ENCODE data around the gene EYS.
A peak's percentile ranks its signal among the peaks of the same experiment; 100 is the strongest.

Gene EYS

DNA sequence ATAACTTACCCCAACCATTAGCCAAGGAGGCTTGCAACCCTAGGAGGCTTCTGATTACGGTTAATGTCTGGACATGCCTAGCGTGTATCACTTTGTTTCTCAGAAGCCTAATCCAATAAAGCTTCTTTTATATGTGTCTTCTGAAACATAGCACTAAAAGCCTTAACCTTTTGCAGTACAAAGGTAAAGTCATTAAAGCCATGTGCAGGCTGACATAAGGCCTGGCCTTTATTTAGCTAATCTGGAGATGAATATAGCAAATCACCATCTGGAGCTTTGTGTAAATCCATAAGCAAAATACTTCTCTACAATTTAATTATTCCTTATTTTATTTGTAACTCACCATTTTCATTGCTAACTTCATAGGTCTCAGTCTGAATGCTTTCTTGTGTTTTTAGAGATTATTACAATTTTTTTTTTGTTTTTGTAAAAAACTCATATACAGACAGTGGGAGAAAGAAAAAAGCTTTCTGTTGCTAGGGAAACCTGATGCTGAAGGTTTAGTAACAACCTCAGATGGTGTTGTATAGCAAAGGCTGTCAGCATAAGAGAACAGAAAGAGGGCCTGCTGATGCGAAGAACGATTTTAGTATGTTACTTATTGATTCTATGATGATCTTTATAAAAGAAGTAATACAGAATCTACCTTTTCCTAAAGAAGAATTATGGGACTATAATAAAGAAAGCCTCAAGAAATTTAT lies at the start of gene EYS:
Gene EYS (minus strand): TSS at position 101 of the 701 bp plus-strand sequence. CDS start 211,816 bp downstream, outside the sequence.
- DNase-seq (ENCODE audit: low read depth in 2 of 2): no peak

DNA sequence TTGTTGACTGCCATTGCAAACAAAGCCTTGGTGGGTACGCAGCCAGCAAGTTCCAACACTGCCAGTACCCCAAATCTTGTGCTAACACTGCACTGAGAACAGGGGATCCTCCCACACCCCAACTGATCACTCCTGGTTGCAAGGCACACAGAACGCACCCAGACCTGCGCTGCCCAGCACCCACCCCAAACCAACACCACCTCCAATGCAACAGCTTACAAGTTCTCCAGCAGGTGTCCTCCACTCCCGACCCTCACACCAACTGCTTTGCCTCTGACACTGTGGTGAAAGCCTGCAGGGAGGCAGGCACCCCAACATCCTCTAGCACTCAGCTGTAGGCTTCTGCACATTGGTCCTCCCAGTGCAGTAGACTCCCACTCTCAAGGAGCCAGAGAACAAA lies 39.3 kb upstream of the EYS start:
- no peak for DNase-seq (ENCODE audit: low read depth in 2 of 2)

DNA sequence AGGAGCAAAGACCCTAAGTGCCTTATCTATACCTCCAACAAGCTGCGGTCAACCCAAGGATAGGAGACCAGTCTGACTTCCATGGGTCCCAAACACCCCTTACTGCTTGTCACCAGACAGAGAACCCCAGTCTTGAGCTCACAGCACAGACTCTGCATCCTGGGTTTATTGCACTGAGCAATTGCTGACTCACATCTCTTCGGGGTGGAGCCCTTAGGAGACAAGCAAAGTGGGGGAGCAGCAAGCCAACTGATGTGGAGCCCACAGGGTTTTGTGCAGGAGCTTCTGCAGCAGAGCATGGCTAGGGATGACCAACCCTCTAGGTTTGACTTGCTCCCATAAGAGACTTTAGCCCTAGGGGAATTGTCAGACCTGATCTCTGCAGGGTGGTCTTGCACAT lies 38.6 kb upstream of the EYS start:
- no peak for DNase-seq (ENCODE audit: low read depth in 2 of 2)

DNA sequence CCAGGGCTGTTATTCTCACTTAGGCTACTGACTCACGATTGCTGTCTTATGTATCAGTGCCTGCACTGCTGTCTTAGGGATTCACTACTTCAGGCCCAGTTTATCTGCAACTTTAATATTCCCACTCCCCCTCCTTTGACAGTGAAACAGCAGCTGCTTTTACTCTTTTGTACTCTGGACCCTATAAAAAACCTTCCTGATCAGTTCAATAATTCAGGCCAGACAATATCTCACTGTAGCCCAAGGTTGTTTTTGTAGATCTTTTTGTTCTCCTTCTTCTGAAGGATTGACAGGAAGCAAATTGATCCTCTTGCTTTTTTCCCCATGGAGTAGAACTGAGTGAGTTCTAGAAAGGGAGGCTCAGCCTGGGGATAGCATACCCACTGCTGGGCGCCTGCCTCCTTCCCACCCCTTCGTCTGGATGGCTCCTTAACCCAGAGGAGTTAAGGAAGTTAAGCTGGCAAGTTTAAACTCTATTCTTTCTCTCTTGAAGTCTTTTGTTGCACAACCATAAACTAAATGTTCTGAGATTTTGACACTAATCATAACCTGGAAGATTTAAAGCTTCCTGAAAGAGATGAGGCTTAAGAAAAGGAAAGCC lies 22.0 kb upstream of the EYS start:
- DNase-seq (ENCODE audit: low read depth in 2 of 2): no peak

DNA sequence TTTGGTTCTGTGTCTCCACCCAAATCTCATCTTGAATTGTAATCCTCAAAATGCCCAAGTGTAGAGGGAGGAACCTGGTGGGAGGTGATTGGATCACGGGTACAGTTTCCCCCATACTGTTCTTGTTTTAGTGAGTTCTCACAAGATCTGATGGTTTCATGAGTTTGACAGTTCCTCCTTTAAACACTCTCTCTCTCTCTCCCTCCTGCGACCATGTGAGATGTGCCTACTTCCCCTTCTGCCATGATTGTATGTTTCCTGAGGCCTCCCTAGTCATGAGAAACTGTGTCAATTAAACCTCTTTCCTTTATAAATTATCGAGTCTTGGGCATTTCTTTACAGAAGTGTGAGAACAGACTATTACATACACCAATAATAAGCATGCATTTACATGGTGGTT lies 12.1 kb upstream of the EYS start:
- no peak for DNase-seq (ENCODE audit: low read depth in 2 of 2)

DNA sequence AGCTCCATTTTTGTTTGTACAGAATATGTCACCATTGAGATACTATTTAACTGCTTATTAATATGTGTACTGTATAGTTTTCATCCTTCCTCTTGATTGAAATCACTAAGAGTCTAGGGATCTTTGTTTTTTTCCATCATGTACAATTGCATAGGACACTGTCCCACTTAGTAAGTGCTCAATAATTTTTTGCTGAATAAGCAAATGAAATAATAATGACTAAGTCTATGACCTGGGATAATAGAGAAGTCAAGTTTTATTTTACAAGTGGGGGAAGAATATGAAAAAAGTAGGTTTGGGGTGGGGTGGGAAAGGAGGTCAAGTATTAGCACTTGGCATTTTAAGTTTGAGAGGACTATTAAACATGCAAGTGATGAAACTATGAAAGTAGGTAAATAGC lies 4.5 kb upstream of the EYS start:
- DNase-seq (ENCODE audit: low read depth in 2 of 2): no peak

DNA sequence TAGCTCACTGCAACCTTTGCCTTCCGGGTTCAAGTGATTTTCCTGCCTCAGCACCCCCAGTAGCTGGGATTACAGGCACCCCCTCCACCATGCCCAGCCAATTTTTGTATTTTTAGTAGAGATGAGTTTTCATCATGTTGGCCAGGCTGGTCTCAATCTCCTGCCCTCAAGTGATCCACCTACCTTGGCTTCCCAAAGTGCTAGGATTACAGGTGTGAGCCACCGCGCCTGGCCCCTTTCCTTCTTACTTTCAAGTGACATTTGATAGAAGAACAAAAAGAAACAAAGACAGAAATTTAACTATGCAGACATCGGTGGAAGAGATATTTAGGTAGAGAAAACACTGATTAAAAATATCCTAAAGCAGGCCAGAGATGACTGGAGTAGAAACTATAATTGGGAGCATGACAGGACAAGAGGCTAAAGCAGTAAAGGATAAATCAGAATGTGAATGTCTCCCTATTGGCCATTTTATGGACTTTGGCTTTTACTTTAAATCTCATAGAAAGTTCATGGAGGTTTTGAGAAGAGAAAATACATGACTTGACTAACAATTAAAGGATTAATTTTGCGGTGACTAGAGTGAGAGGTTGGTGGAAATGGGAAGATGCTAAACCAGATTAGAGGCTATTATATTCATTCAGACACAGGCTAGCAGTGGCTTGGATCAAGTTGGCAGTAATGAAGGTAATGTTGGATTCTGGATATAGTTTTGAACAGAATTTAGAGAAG lies 2.2 kb upstream of the EYS start:
- no peak for DNase-seq (ENCODE audit: low read depth in 2 of 2)

DNA sequence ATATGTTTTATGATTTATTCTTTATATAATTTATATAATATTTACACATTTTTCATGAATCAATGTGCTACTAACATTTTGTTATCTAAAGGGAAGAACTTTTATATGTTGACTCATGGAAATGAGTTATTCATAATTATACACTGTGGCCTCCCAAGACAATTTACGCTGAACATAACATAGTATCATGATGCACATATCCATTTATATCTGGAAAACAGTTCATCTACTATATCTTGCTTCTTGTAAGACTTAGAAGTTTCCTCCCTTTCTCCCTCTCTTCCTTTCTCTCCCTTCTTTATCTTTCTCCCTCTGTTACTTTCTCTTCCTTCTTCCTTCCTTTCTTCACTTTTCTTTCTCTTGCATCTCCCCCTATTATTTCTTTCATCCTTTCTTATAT lies 1.1 kb upstream of the EYS start:
- DNase-seq (ENCODE audit: low read depth in 2 of 2): no peak

DNA sequence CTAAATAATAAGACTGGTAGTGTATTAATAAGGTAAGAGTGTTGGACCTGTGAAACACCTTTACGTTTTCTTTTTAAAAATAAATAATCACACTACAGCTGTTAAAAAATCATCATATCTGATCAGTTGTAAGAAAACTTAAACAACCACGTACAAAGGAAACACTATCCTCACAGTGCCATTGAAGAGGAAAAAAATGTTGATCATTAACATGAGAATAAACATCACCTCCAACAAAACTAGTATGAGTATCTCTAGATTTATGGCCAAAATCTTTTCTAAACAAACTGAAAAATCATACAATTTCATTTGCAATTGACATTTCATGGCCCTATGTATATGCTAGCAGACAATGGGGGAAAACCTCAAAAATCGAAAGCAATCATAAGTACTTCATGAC lies 590 bp downstream of the EYS start:
- DNase-seq (ENCODE audit: low read depth in 2 of 2): no peak

DNA sequence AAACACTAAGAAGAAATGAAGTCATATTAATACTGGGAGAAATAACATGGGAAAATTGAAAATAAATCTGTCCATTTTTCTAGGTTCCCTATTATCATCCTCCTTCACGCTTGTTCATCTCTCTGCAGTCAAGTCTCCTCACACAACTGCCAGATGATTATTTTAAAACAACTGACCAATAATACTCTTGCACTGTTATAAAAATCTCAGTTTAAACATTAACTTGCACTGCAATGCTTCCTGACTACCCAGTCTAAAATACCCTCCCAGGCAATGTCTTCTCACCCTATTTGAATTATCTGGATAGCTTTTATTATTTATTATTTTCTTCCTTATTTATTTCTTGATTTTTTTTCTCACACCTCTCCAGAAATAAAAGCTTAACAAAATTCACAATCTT lies 5.7 kb downstream of the EYS start:
- no peak for DNase-seq (ENCODE audit: low read depth in 2 of 2)

DNA sequence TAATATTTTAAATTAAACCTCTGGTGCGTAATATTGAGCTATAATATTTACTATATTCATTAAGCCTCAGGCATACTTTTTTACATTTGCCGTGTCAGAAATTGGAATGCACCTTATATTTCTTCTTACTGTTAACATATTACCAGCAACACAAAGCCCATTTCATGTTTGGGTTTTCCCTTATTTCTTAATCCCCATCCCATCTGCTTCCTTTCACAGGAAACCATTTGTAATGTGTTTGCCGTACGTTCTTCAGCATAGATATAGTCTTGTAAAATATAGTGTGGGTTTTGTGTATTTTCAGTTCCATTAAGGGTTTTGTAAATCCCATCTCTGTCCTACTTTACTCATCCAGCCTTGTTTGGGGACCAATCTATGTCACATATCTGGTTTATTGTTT lies 6.5 kb downstream of the EYS start:
- DNase-seq (ENCODE audit: low read depth in 2 of 2): no peak

DNA sequence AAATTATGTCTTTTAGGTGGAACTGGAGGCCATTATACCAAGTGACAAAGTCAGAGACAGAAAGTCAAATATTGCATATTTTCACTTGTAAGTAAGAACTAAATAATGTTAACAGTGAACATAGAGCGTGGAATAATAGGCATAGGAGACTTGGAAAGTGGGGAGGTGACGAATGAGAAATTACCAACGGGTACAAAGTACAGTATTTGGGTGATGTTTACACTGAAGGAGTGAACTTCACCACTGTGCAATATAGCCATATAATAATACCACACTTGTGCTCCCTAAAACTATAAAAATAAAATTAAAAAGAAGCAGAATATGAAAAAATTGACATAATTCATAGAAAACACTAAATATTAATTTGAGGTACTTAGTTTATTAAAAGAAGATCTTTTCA lies 14.9 kb downstream of the EYS start:
- no peak for DNase-seq (ENCODE audit: low read depth in 2 of 2)

DNA sequence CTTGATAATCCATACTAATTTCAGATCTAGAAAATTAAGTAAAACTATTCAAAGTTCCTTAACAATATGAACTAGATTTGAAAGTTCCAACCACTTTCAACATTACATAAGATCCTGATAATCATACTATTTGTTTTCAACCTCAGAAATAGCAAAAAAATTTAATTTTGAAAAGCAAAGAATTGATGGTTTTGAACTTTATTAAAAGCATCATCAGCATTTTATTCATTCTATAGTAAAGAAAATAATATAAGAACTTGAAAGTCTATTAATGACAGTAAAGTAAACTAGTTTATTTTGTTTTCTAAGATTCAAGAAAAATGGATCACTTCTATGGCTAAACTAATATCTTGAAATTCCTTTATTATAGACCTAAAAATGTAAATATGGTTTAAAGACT lies 26.8 kb downstream of the EYS start:
- DNase-seq (ENCODE audit: low read depth in 2 of 2): no peak

DNA sequence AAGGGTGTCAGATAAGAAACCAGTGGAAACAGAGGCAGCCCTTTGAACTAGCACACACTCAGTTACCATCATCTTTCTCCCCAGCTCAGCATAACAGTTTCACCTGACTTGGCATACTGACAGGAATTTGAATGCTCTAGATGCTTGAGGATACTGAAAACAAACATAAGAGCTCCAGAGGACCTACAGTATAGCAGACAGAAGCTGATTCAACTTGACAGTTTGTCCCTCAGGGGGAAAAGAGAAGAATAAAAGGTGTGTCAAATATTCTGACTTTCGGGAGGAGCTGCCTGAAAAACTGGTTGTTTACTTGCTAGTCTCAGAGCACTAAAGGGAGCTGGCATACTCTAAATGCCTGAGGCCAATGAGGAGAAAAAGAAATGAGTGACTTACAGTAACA lies 35.1 kb downstream of the EYS start:
- no peak for DNase-seq (ENCODE audit: low read depth in 2 of 2)

DNA sequence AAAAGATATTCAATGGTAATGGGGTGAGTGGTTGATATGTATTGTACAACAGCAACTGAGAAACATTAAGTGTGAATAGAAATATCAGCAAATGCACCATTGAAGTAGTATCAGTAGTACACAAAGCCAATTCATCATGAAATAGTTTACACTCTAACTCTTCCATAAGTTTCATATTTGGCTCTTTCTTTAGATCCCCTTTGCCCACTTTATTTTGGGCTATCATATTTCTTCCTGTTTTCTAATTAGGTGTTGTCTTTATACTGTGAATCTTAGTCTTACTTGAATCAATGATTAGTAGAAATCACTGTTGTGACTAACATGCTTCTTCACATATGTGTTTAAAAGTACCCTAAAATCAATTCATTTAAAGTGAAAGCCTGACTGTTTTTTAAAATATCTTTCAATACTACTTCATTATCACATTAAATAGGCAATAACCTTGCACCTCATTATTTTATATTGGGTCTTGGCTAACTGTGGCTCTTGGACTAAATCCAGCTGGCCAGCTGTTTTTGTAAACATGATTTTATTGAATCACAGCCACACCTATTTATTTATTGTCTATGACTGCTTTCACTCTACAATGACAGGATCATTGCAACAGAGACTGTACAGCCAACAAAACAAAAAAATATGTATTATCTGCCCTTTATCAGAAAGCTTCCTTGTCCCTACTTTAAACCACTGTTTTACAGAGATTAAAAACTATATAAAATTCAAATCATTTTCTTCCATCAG lies 38.9 kb downstream of the EYS start:
- DNase-seq (ENCODE audit: low read depth in 2 of 2): no peak

DNA sequence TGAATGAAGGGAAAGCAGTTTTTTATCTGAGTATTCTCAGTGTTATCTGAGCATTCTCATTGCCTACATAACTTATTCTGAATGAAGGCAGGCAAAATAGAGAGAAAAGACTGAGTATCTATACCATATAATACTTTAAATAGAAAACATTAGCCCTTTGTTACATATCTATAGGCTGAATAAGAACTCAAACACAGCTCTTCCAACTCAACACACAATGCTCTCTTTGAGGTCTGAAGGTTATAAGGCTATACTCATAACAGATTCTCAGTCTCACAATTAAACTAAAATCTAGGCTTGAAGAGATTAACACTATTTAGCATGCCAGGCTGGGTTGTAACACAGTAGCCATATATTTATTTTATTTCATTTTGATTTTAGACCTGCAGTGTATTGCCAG lies 56.9 kb downstream of the EYS start:
- DNase-seq (ENCODE audit: low read depth in 2 of 2): no peak

DNA sequence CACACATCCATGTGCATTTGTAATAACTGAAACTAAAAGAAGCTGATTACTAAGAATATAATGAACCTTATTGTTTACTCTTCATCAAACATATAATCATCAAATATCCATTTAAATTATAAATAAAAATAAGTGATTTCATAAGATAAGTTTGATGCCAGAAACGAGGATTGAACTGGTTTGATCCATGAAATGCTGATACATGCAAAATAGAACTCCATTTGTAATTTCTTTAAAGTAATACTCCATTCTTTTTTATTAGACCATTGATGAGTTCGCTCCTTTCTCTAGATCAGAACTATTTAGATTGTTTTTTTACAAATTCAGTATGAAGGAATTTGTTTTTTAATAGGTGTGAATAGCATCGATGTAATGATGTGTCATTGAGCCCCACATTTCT lies 57.6 kb downstream of the EYS start:
- no peak for DNase-seq (ENCODE audit: low read depth in 2 of 2)

DNA sequence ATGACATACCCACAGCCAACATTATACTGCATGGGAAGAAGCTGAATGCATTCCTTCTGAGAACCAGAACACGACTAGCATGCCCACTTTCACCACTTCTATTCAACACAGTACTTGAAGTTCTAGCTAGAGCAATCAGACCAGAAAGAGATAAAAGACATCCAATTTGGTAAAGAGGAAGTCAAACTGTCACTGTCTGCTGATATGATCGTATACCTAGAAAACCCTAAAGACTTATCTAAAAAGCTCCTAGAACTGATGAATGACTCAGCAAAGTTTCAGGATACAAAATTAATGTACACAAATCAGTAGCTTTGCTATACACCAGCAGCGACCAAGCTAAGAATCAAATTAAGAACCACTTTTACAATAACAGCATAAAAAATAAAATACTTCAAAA lies 60.5 kb downstream of the EYS start:
- no peak for DNase-seq (ENCODE audit: low read depth in 2 of 2)

DNA sequence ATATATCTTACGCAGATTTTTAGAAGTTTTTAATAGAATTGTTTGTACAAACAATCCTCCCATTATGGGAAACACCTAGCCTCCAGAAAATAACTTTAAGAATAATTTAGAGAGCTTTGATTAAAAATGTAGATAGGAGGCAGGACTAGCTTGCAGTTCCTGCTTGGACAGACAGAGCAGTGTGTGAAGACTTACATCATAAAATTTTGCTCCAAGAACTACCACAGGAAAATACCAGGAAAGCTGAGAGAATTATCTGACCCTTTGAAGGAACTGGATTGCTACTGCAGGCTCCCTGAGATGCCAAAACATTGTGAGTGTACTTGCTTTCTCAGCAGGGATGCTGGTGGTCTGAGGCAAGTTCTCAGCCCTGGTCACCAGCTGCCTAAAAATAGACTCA lies 64.2 kb downstream of the EYS start:
- DNase-seq (ENCODE audit: low read depth in 2 of 2): no peak

DNA sequence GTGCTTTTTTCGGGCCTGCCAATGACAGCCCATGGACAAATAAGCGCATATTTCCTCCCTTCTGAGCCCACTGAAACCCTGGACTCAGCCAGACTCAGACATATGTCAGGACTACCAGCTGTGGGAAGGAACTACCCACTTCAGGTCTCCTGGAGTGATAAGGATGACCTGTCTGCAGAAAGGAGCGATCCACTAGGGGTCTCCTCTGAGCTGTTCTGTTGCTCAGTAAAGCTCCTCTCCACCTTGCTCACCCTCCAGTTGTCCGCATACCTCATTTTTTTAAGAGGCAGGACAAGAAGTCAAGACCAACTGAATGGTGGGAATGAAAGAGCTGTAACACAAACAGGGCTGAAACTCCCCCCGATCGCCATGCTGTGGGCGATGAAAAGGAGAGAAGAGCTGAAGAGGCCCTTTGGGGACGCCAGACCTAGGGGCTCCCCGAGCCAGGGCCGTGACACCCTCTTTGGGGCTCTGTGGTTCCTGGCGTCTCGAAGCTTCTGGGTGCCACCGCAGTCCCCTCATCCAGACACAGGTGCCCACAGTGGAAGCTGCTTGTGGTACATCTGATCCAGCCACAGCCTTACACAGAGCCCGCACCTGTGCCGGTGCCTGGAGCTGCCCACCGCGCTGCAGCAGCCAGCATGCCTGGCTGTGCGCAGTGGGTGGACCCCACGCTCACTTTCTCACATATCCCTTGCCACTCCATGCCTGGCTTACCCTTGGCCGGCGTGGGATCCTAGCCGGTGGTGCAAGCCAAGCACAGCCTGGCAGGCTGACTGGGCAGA lies 68.8 kb downstream of the EYS start:
- DNase-seq (ENCODE audit: low read depth in 2 of 2): peak in 1 of 2 donors; percentile 0

DNA sequence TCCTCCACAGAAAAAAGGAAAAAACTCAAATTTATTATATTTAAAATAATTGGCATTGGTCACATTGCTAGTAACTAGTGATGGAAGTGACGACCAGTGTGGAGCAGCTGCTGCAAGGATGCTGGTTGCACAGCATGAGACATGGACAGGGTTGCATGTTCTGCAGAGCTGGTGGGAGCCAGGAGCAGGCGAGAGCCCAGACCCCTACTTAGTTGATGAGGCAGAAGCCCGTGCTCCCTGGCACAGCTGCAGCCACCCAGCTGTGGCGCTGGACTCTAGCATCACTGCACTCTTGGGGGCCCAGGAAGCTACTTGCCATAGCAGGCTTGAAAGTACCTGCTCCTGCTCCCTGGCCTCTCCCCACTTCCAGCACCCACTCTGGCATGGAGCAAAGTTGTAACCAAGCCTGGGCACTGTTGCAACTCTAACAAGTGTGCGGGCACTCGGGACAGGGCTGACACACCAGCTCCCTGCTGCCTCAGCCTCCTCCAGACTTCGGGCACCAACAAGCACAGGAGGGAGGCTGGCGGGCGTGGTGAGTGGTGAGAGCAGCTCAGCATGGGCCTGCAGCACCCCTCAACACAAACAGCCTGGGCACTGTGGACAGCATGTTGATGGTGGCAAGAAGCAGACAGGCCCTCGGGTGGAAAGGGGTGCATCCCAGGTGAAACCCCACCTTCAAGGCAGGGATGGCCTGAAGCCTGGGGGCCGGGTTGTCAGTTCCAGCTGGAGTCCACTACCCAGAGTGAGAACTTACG lies 69.6 kb downstream of the EYS start:
- DNase-seq (ENCODE audit: low read depth in 2 of 2): no peak
